Measurements from ENCODE around the gene OLA1.
"Not testable (repeated sequence)": the region's sequence is repeated elsewhere in the genome, so short reads cannot be mapped to it uniquely, and the experiment has no call there.

The OLA1 gene

DNA sequence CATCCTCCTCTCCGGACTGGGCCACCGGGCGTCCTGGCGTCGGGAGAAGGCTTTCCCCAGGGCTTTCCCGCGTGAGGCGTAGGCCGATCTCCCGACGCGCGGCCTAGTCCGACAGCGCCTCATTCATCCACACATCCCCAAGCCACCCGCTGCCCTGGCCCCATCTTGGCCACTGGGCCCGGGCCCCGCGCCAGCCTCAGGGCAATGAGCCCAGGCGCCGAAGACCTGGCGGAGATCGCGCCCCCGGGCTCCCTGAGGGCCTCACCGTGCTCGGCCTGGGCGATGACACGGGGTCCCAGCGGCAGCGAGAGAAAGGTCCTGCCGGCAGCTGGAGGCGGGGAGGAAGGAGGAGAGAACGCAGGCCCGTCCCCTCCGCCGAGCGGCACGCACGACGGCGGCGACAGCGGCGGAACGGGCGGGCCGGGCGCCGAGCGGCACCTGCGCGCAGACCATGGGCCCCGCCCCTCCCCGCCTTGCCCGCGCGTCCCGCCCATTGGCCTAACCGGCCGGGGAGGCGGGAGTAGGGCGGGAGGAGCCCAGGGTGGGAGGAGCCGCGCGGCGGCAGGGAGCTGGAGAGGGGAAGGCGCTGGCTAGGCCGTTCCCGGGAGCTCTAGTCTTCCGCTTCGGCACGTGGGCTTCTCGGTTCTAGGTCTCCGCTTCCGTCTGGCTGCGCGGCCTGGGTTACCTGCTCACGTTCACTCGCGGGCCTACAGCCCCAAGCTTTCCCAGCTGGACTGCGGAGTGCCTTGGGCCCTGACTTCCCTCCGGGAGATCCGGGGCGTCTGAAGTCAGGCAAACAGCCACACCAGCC lies at the start of gene OLA1:
TSS of gene OLA1 (minus strand) at position 346 of the 811 bp plus-strand sequence. CDS start 1,717 bp downstream, outside the sequence.
- DNase-seq (ENCODE audit: low read depth) = peak; percentile 52

DNA sequence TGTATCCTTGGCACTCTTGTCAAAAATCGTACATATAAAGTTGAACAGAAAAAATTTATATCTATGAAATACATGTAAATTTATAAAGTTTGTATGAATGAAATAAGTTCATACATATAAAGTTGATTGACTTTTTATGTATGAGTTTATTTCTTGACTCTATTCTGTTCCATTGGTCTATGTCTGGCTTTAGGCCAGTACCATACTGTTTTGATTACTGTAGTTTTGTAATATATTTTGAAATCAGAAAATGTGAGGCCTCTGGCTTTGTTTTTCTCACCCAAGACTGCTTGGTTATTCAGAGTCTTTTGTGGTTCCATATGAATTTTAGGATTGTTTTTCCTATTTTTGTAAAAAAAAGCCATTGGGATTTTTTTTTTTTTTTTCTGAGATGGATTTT lies 44.6 kb upstream of the OLA1 start:
- DNase-seq (ENCODE audit: low read depth) = no peak

- no peak for DNase-seq (ENCODE audit: low read depth)
Observed at GRCh38 chr2:174286172-174286571, 37.8 kb upstream of the OLA1 start.

DNA sequence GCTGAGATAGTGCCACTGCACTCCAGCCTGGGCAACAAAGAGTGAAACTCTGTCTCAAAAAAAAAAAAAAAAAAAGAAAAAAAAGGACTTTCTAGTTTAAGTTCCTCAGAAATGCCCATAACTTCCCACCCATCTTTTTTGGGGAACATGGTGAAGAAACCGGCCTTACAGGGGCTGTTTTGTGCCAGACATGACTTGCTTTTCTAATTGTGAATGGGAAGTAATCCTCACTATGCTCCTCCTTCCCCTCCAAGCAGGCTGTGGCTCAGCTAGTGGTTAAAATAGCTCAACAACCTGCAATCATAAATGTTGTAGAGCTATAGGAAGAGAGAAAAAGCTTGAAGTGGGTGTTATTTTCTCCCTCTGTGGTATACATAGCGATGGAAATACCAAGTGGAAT lies 34.1 kb upstream of the OLA1 start:
- no peak for DNase-seq (ENCODE audit: low read depth)

GRCh38 chr2:174281736-174282135 lies 33.4 kb upstream of the OLA1 start:
- no peak for DNase-seq (ENCODE audit: low read depth)

- no peak for DNase-seq (ENCODE audit: low read depth)
Observed at GRCh38 chr2:174280596-174280995, 32.3 kb upstream of the OLA1 start.

DNA sequence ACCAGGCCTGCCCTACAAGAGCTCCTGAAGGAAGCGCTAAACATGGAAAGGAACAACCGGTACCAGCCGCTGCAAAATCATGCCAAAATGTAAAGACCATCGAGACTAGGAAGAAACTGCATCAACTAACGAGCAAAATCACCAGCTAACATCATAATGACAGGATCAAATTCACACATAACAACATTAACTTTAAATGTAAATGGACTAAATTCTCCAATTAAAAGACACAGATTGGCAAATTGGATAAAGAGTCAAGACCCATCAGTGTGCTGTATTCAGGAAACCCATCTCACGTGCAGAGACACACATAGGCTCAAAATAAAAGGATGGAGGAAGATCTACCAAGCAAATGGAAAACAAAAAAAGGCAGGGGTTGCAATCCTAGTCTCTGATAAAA lies 21.9 kb upstream of the OLA1 start:
- DNase-seq (ENCODE audit: low read depth) = not testable (repeated sequence)

- no peak for DNase-seq (ENCODE audit: low read depth)
Observed at GRCh38 chr2:174266288-174266687, 18.0 kb upstream of the OLA1 start.

- no peak for DNase-seq (ENCODE audit: low read depth)
Observed at GRCh38 chr2:174263997-174264396, 15.7 kb upstream of the OLA1 start.

- DNase-seq (ENCODE audit: low read depth) = no peak
Observed at GRCh38 chr2:174259981-174260380, 11.6 kb upstream of the OLA1 start.

DNA sequence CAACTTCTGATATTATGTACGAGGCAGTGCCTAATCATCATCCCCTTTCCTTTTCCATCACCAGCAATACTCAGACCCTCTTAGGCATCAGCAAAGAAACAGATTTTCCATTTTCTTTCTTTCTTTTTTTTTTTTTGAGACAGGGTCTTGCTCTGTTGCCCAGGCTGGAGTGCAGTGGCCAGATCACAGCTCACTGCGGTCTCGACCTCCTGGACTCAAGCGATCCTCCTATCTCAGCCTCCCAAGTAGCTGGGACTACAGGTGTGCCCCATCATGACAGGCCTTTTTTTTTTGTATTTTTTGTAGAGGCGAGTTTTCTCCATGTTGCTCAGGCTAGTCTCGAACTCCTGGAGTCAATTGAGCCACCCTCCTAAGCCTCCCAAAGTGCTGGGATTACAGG lies 5.9 kb upstream of the OLA1 start:
- DNase-seq (ENCODE audit: low read depth) = no peak

DNA sequence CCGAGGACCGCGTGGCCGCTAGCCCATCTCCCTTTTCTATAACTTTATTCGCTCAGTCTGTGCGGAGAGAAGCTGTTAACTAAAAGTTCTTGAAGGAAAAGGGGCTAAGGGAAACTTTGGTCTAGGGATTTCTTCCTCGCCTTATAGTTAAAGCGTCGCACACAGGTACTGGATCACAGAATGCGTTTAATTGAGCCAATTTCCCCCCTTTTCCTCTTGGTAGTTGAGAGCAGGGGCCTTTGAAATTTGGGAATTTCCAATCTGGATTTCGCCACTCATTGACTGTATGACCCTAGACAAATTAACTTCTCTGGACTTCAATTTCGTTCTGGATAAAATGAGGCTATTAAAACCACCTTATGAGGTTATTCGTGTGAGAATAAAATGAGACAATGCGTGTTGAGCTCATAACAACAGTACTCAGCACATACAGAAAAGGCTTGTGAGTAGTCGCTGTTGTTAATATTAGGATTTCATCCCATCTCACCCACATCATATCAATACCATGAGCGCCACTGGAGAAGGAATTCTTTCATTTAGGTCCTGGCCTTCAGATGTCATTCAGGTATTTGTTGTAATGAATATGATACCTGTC lies 763 bp upstream of the OLA1 start:
- no peak for DNase-seq (ENCODE audit: low read depth)

DNA sequence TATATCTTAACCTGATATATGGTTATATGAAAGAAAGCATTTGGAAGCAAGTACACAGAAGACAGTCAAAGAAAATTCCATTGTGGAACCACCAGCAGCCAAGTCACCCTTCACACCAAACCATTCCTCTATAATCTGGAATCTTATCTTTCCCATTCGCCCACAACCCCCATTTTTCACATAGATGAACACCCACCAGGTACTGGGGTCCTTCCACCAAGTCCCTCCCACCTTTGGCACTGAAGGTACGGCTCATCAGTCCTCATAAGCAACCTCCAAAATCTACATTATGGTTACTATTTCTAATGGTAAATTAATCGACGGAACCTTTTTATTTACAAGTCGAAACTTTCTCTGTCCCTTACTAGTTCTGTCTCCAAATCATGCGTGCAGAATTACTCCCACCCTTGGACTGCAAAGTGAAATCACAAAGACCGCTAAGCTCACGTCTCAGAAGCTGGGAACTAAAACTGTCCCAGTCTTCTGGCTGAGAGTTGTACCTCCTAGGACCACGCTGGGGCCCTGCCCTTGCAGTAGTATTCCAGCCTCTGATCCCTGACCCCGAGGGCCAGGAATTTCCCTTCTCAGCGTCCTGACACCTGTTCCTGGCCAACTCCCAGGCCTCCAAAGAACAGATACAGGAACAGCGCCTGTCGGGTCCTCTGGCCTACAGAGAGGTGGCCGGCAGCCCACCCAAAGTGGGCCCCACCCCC lies 702 bp downstream of the OLA1 start:
- DNase-seq (ENCODE audit: low read depth) = no peak

GRCh38 chr2:174246944-174247381 lies 1.4 kb downstream of the OLA1 start:
- DNase-seq (ENCODE audit: low read depth) = no peak

- not testable (repeated sequence) for DNase-seq (ENCODE audit: low read depth)
Observed at GRCh38 chr2:174245628-174246027, 2.7 kb downstream of the OLA1 start.

- DNase-seq (ENCODE audit: low read depth) = no peak
Observed at GRCh38 chr2:174245065-174245464, 3.3 kb downstream of the OLA1 start.

DNA sequence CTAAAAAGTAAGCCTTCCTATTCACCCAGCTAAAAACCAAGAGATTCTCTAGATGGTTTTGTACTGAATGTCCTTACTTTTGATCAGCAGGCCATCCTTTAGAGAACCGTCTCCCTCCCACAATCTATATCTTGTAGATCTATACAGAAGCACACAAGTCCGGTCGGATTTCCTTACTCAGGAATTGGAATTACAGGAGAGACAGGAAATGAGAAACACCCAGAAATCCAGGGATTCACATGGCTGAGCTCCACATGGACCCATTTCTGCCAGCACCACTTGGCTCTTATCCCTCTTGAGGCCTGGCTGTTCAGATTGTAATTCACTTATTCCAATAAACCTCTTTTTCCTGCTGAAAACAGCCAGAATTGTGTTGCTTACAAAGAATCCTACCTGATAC lies 4.5 kb downstream of the OLA1 start:
- DNase-seq (ENCODE audit: low read depth) = no peak

DNA sequence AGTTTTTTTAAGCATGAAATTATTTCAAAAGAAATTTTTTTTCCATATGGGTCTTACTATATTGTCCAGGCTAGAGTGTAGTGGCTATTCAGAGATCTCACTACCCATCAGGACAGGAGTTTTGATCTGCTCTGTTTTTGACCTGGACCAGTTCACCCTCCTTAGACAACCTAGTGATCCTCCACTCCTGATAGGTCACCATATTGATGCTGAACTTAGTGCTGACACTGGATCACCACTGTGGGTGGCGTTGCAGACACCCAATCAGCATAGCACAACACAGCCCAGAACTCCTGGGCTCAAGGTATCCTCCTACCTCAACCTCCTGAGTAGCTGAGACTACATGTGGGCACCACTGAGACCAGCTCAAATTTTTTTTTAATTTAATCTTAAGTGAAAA lies 8.2 kb downstream of the OLA1 start:
- no peak for DNase-seq (ENCODE audit: low read depth)

GRCh38 chr2:174236429-174236828 lies 11.9 kb downstream of the OLA1 start:
- no peak for DNase-seq (ENCODE audit: low read depth)

DNA sequence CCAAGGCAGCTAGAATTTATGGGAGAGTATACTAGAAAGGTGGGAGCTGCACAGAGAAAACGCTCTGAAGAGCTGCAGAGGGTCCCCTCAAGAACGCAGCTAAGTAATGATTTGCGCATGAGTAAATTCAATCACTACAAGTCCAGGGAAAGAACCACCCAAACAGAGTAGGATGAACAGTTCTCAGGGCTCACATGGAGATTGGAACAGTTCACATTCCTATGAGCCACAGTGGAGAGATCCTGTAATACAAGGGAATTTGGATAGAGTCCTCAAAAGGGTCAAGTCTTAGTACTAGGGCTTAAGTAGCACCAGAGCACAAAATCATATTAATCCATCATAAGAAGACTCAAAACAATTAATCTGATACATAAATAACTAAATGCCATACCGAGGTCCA lies 12.7 kb downstream of the OLA1 start:
- no peak for DNase-seq (ENCODE audit: low read depth)

GRCh38 chr2:174233771-174234275 lies 14.5 kb downstream of the OLA1 start:
- DNase-seq (ENCODE audit: low read depth) = no peak

DNA sequence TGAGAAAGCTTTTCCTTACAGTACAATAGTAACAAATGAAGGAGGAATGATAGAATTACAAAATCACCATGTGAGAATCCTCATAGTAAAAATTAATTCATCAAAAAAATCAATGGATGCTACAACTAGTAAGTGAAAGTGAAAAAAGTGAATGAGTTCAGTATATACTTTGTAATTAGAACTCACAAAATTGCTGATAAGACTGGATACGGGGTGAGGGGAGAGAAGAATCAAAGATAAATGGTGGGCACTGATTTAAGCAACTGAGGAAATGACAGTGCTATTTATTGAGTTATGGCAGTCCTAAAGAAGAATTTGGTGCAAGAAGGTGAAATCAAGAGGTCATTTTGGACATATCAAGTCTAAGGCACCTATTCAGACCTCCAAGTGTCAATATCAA lies 20.6 kb downstream of the OLA1 start:
- no peak for DNase-seq (ENCODE audit: low read depth)

All from HS-27A (cell line).